Esophagus (tissue), 2 donors: Measurements from ENCODE around the gene RAD51B. TPM values are rescaled to one million over a fixed set of nuclear protein-coding genes. Genes with fewer than 3 reads are reported as not detected.
"Not testable (repeated sequence)": the region's sequence is repeated elsewhere in the genome, so short reads cannot be mapped to it uniquely, and the experiment has no call there.

Experiments
- H3K27ac ChIP-seq, 2 donors: one replicate each; pipeline ENCODE4 v1.5.1; 2013; ENCODE audit warnings: low read depth in 2 of 2, mild to moderate bottlenecking in 2 of 2, inconsistent platforms in 1 of 2, low read length in 1 of 2, moderate library complexity in 1 of 2
- H3K27me3 ChIP-seq, 2 donors: one replicate each; pipeline ENCODE4 v1.6.1; 2013; ENCODE audit warnings: low read length in 2 of 2, control low read depth in 1 of 2, mild to moderate bottlenecking in 1 of 2; ENCODE audit not compliant: insufficient read depth in 2 of 2, control insufficient read depth in 1 of 2
- H3K36me3 ChIP-seq, 2 donors: one replicate each; pipeline ENCODE4 v1.6.1; 2013; ENCODE audit warnings: low read length in 1 of 2; ENCODE audit not compliant: control insufficient read depth in 2 of 2, insufficient read depth in 2 of 2
- H3K4me1 ChIP-seq, 2 donors: one replicate each; pipeline ENCODE4 v1.6.1; 2013; ENCODE audit warnings: low read length in 1 of 2; ENCODE audit not compliant: control insufficient read depth in 2 of 2, insufficient read depth in 2 of 2
- H3K4me3 ChIP-seq, 2 donors: one replicate each; pipeline ENCODE4 v1.5.1; 2013; ENCODE audit warnings: low read length in 2 of 2, mild to moderate bottlenecking in 2 of 2, low read depth in 1 of 2, moderate library complexity in 1 of 2
- H3K9me3 ChIP-seq, 2 donors: one replicate each; pipeline ENCODE4 v1.6.1; 2013; ENCODE audit warnings: mild to moderate bottlenecking in 2 of 2, low read depth in 1 of 2, low read length in 1 of 2, moderate library complexity in 1 of 2; ENCODE audit not compliant: control insufficient read depth in 2 of 2, insufficient read depth in 1 of 2
- WGBS, 2 donors: extraction: QIAGEN DNeasy Blood & Tissue Kit; methylation state at CpG; one replicate each; pipeline ENCODE4 v1.1.7; 2013; 5-methylcytosine and 5-hydroxymethylcytosine counted together
- polyA plus RNA-seq, 2 donors: library from polyadenylated mRNA; stranded (reverse); fragments of 200-250 nt; gene quantifications; one replicate each; pipeline ENCODE4 v1.2.3, GENCODE V29; 2013
- donor health status: healthy with polysubstance abuse.
- donor health status: Bipolar disorder and iron deficiency.

The RAD51B gene
- polyA plus RNA-seq, 2 donors = 3.2 to 4.0 TPM

- no peaks in the 10 kb centered on the region for H3K36me3 ChIP-seq
- no peak overlapping the region for H3K4me3 ChIP-seq
- H3K27me3 ChIP-seq = no peaks in the 10 kb centered on the region
- no peaks in the 10 kb centered on the region for H3K4me1 ChIP-seq
- H3K27ac ChIP-seq = no peak overlapping the region
- H3K9me3 ChIP-seq = no peaks in the 10 kb centered on the region
Observed at GRCh38 chr14:67952786-67953185, 133.2 kb downstream of the RAD51B start.

- no peaks in the 10 kb centered on the region for H3K4me1 ChIP-seq
- H3K27me3 ChIP-seq = no peaks in the 10 kb centered on the region
- H3K27ac ChIP-seq = no peak overlapping the region
- H3K36me3 ChIP-seq = no peaks in the 10 kb centered on the region
- H3K4me3 ChIP-seq = no peak overlapping the region
- H3K9me3 ChIP-seq = no peaks in the 10 kb centered on the region
Observed at GRCh38 chr14:67955261-67955660, 135.7 kb downstream of the RAD51B start.

GRCh38 chr14:67957946-67958345 is 138.4 kb downstream of the RAD51B start:
- Histone ChIP-seq H3K36me3 (no peaks in the 10 kb centered on the region), H3K9me3 (no peaks in the 10 kb centered on the region), H3K27me3 (no peaks in the 10 kb centered on the region), H3K4me3 (no peak overlapping the region), H3K4me1 (no peaks in the 10 kb centered on the region), H3K27ac (no peak overlapping the region)
- 55 to 88% methylated on average over 3 of the region's 3 CpGs for WGBS, 2 donors

GRCh38 chr14:67961676-67962075 is 142.1 kb downstream of the RAD51B start:
- 86 to 91% methylated on average over 2 of the region's 2 CpGs for WGBS, 2 donors
- Histone ChIP-seq H3K4me1 (no peaks in the 10 kb centered on the region), H3K4me3 (no peak overlapping the region), H3K36me3 (no peaks in the 10 kb centered on the region), H3K9me3 (no peaks in the 10 kb centered on the region), H3K27ac (no peak overlapping the region), H3K27me3 (no peaks in the 10 kb centered on the region)

GRCh38 chr14:67962215-67962644 is 142.7 kb downstream of the RAD51B start:
- H3K4me1 ChIP-seq = no peaks in the 10 kb centered on the region
- no peaks in the 10 kb centered on the region for H3K9me3 ChIP-seq
- no peak overlapping the region for H3K4me3 ChIP-seq
- no peaks in the 10 kb centered on the region for H3K27me3 ChIP-seq
- no peaks in the 10 kb centered on the region for H3K36me3 ChIP-seq
- 51 to 56% methylated on average over 2 of the region's 2 CpGs for WGBS, 2 donors
- H3K27ac ChIP-seq = no peak overlapping the region

- Histone ChIP-seq H3K36me3 (no peaks in the 10 kb centered on the region), H3K4me1 (no peaks in the 10 kb centered on the region), H3K27ac (no peak overlapping the region), H3K4me3 (no peak overlapping the region), H3K27me3 (no peaks in the 10 kb centered on the region), H3K9me3 (no peaks in the 10 kb centered on the region)
- WGBS, 2 donors = 30 to 36% methylated on average over 2 of the region's 2 CpGs
Observed at GRCh38 chr14:67963545-67963944, 144.0 kb downstream of the RAD51B start.

- no peaks in the 10 kb centered on the region for H3K9me3 ChIP-seq
- H3K4me3 ChIP-seq = no peak overlapping the region
- no peaks in the 10 kb centered on the region for H3K27me3 ChIP-seq
- peak overlapping the region; percentile 26 to 89 for H3K27ac ChIP-seq
- no peaks in the 10 kb centered on the region for H3K4me1 ChIP-seq
- no peaks in the 10 kb centered on the region for H3K36me3 ChIP-seq
- 44 to 45% methylated on average over 6 of the region's 6 CpGs for WGBS, 2 donors
Observed at GRCh38 chr14:67963960-67964812, 144.6 kb downstream of the RAD51B start.

GRCh38 chr14:67965696-67966095 is 146.1 kb downstream of the RAD51B start:
- whole genome bisulfite sequencing, 2 donors = 69 to 72% methylated on average over 3 of the region's 3 CpGs
- Histone ChIP-seq H3K4me1 (no peaks in the 10 kb centered on the region), H3K9me3 (no peaks in the 10 kb centered on the region), H3K27me3 (no peaks in the 10 kb centered on the region), H3K36me3 (no peaks in the 10 kb centered on the region), H3K27ac (peak overlapping the region; percentile 57 to 91), H3K4me3 (no peak overlapping the region)

- H3K36me3 ChIP-seq = no peaks in the 10 kb centered on the region
- H3K4me1 ChIP-seq = no peaks in the 10 kb centered on the region
- 98 to 100% methylated on average over 1 of the region's 1 CpG for WGBS, 2 donors
- no peak overlapping the region for H3K4me3 ChIP-seq
- H3K9me3 ChIP-seq = no peaks in the 10 kb centered on the region
- H3K27ac ChIP-seq = no peak overlapping the region
- H3K27me3 ChIP-seq = no peaks in the 10 kb centered on the region
Observed at GRCh38 chr14:67967206-67967605, 147.6 kb downstream of the RAD51B start.

GRCh38 chr14:67967970-67968369 is 148.4 kb downstream of the RAD51B start:
- not testable (repeated sequence) for H3K4me1 ChIP-seq
- WGBS, 2 donors = 92 to 96% methylated on average over 2 of the region's 2 CpGs

More at GRCh38 chr14:67967970-67968369, 148.4 kb downstream of the RAD51B start:
- H3K27me3 ChIP-seq, H3K4me3 ChIP-seq, H3K9me3 ChIP-seq, H3K36me3 ChIP-seq, H3K27ac ChIP-seq: not testable (repeated sequence)
